Body of pancreas (tissue), 4 donors: ENCODE results near the gene VCP. TPM values are rescaled to one million over a fixed set of nuclear protein-coding genes. Genes with fewer than 3 reads are reported as not detected.

Source experiments
- ATAC-seq: fragments of 150-250 bp; one replicate; pipeline ENCODE4 v1.9.1; 2016
- DNase-seq, 4 donors: peaks; one replicate each; pipeline ENCODE4 v3.0.0-alpha.2; 2019
- H3K27ac ChIP-seq, 4 donors: fragments of 200-600 bp; sonication (generic); 1 replicate in 3 of 4; 2 replicates in 1 of 4; pipeline versions ENCODE4 v1.5.1 to v1.6.1; 2016 to 2019; ENCODE audit warnings: mild to moderate bottlenecking in 1 of 4, mixed read lengths in 1 of 4, moderate library complexity in 1 of 4
- H3K27me3 ChIP-seq, 2 donors: fragments of 200-600 bp; sonication (generic); one replicate each; pipeline ENCODE4 v1.6.0; 2016; ENCODE audit warnings: mild to moderate bottlenecking in 1 of 2
- H3K36me3 ChIP-seq, 2 donors: fragments of 200-600 bp; sonication (generic); replicated peaks in 1 of 2; 2 replicates each; pipeline ENCODE4 v1.5.1; 2016; ENCODE audit warnings: low read depth in 2 of 2; ENCODE audit not compliant: insufficient read depth in 1 of 2
- H3K4me1 ChIP-seq: fragments of 200-600 bp; sonication (generic); one replicate; pipeline ENCODE4 v1.6.0; 2016
- H3K4me3 ChIP-seq, 2 donors: fragments of 200-600 bp; sonication (generic); 1 replicate in 1 of 2; 2 replicates in 1 of 2; pipeline ENCODE4 v1.5.1; 2016 to 2019
- H3K9me3 ChIP-seq, 3 donors: fragments of 200-600 bp; sonication (generic); 1 replicate in 2 of 3; 2 replicates in 1 of 3; pipeline ENCODE4 v1.5.1; 2016
- CTCF ChIP-seq, 7 experiments: fragments of 450-650 bp in 4 of 7; fragments of 200-600 bp in 3 of 7; sonication (generic) in 3 of 7; IDR thresholded peaks; one replicate each; pipeline ENCODE4 v1.5.1; 2016 to 2019; ENCODE audit warnings: antibody characterized with exemption in 7 of 7
- POLR2A ChIP-seq, 3 donors: fragments of 450-650 bp; IDR thresholded peaks; one replicate each; pipeline ENCODE4 v1.6.1; 2016; ENCODE audit warnings: antibody characterized with exemption in 3 of 3, mild to moderate bottlenecking in 2 of 3
- WGBS, 2 donors: methylation state at CpG; one replicate each; pipeline ENCODE4 v1.1.5; 2017; 5-methylcytosine and 5-hydroxymethylcytosine counted together
- intact Hi-C: fragments of 100-400 bp; cut with DNase I; formaldehyde crosslinking; loops from one replicate; pipeline ENCODE4 v1.15.1; 2023
- total RNA-seq, 2 donors: library from RNA; depleted of rRNA; stranded (reverse); fragments of >200 nt; gene quantifications; one replicate each; pipeline ENCODE4 v1.1.0, GENCODE V29; 2016

Gene VCP
- total RNA-seq, result 100 to 1,000 TPM in 1 of 2 donors, 10 to 100 TPM in 1; 63.6 to 118 TPM

GRCh38 chr9:35072461-35073278 is at the start of gene VCP:
VCP (minus strand) TSS chr9:35072625; CDS start chr9:35072353, 272 bp downstream.
- intact Hi-C loops, result no loop called here

GRCh38 chr9:35116898-35117551 is 44.6 kb upstream of the VCP start:
- DNase-seq, result peak; percentile 92 to 97 (median 94)
- intact Hi-C loops, result loop anchor here (5.0 kb wide), 2 partner anchors 145 to 360 kb away; no protein-coding TSS in a partner anchor
- H3K4me1 ChIP-seq, result peaks cover 29% of the 10 kb centered on the region
- no peaks in the 10 kb centered on the region for H3K27me3 ChIP-seq
- H3K36me3 ChIP-seq, result no peaks in the 10 kb centered on the region
- peak overlapping the region; percentile 60 to 87 (median 84) for H3K27ac ChIP-seq
- TF ChIP-seq POLR2A (IDR thresholded peaks at IDR 0.05) (no peak), CTCF (IDR thresholded peaks at IDR 0.05) (peak; percentile 94 to 98 (median 97))
- WGBS, 2 donors, result 11 to 21% methylated on average over 24 to 30 of the region's 30 CpGs
- peak overlapping the region in 1 of 2 donors; percentile 21 for H3K4me3 ChIP-seq
- peak; percentile 78 for ATAC-seq
- H3K9me3 ChIP-seq, result no peaks in the 10 kb centered on the region

More at GRCh38 chr9:35072461-35073278, at the start of gene VCP:
- Histone ChIP-seq H3K36me3 (peaks cover 0 to 2% of the 10 kb centered on the region in 2 donors), H3K4me3 (peak within 1 kb of the TSS; percentile 69 to 78), H3K4me1 (peaks cover 42% of the 10 kb centered on the region), H3K9me3 (no peaks in the 10 kb centered on the region), H3K27ac (peak within 1 kb of the TSS; percentile 96 to 99 (median 97)), H3K27me3 (no peaks in the 10 kb centered on the region)
- peak; percentile 98 to 99 (median 98) for DNase-seq
- peak; percentile 94 for ATAC-seq
- WGBS, 2 donors, result 4 to 9% methylated on average over 26 to 54 of the region's 54 CpGs
- peak; percentile 93 to 97 (median 96) for TF ChIP-seq POLR2A (IDR thresholded peaks at IDR 0.05)
- TF ChIP-seq CTCF (IDR thresholded peaks at IDR 0.05), result peak in 2 of 7 experiments; percentile 8 to 10

GRCh38 chr9:35116539-35116897 is 44.1 kb upstream of the VCP start:
- peaks cover 33% of the 10 kb centered on the region for H3K4me1 ChIP-seq
- no peaks in the 10 kb centered on the region for H3K9me3 ChIP-seq
- TF ChIP-seq CTCF (IDR thresholded peaks at IDR 0.05) (no peak), POLR2A (IDR thresholded peaks at IDR 0.05) (peak in 1 of 3 donors; percentile 44)
- peak; percentile 0 for ATAC-seq
- H3K27me3 ChIP-seq, result no peaks in the 10 kb centered on the region
- intact Hi-C loops, result loop anchor here (5.0 kb wide), 2 partner anchors 146 to 361 kb away; no protein-coding TSS in a partner anchor
- no peak for DNase-seq
- H3K27ac ChIP-seq, result peak overlapping the region; percentile 60 to 87 (median 84)
- peak overlapping the region; percentile 21 to 70 for H3K4me3 ChIP-seq
- WGBS, 2 donors, result 0 to 1% methylated on average over 5 to 12 of the region's 12 CpGs
- no peaks in the 10 kb centered on the region for H3K36me3 ChIP-seq

GRCh38 chr9:35115680-35116538 is 43.5 kb upstream of the VCP start, which contains the start of gene ATOSB:
ATOSB (minus strand) TSS chr9:35115862; CDS start chr9:35108274, 7,588 bp downstream.
- no peaks in the 10 kb centered on the region for H3K27me3 ChIP-seq
- no peaks in the 10 kb centered on the region for H3K36me3 ChIP-seq
- H3K9me3 ChIP-seq, result no peaks in the 10 kb centered on the region
- intact Hi-C loops, result loop anchor here (5.0 kb wide), 2 partner anchors 146 to 361 kb away; no protein-coding TSS in a partner anchor
- WGBS, 2 donors, result 1% methylated on average over 33 to 54 of the region's 54 CpGs
- peak in 1 of 7 experiments; percentile 8 for TF ChIP-seq CTCF (IDR thresholded peaks at IDR 0.05)
- TF ChIP-seq POLR2A (IDR thresholded peaks at IDR 0.05), result peak; percentile 31 to 73 (median 61)
- peaks cover 37% of the 10 kb centered on the region for H3K4me1 ChIP-seq
- peak; percentile 76 for ATAC-seq
- DNase-seq, result peak; percentile 96 to 98 (median 98)
- H3K27ac ChIP-seq, result peak within 1 kb of the TSS; percentile 60 to 87 (median 84)
- H3K4me3 ChIP-seq, result peak within 1 kb of the TSS; percentile 26 to 70
